Regular cardiac myocyte (primary cell): ENCODE data around the gene NBPF11. TPM values are rescaled to one million over a fixed set of nuclear protein-coding genes. Genes with fewer than 3 reads are reported as not detected.

Experiments used
- total RNA-seq: library from RNA; depleted of rRNA; stranded (reverse); fragments of >200 nt; gene quantifications from 2 replicates; pipeline ENCODE4 v1.2.3, GENCODE V29; 2014

Gene NBPF11, protein sequence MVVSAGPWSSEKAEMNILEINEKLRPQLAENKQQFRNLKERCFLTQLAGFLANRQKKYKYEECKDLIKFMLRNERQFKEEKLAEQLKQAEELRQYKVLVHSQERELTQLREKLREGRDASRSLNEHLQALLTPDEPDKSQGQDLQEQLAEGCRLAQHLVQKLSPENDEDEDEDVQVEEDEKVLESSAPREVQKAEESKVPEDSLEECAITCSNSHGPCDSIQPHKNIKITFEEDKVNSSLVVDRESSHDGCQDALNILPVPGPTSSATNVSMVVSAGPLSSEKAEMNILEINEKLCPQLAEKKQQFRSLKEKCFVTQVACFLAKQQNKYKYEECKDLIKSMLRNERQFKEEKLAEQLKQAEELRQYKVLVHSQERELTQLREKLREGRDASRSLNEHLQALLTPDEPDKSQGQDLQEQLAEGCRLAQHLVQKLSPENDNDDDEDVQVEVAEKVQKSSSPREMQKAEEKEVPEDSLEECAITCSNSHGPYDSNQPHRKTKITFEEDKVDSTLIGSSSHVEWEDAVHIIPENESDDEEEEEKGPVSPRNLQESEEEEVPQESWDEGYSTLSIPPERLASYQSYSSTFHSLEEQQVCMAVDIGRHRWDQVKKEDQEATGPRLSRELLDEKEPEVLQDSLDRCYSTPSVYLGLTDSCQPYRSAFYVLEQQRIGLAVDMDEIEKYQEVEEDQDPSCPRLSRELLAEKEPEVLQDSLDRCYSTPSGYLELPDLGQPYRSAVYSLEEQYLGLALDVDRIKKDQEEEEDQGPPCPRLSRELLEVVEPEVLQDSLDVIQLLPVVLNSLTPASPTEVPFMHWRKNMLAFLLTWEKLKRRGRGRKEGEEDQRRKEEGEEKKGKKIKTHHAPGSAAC
- total RNA-seq: 2.5 and 3.9 TPM in 2 replicates

GRCh38 chr1:148151911-148152656 lies at the start of gene NBPF11:
Gene NBPF11 (minus strand): TSS chr1:148152281. CDS start chr1:148127003, 25,278 bp downstream.

Other genes with a start within 250 kb of the NBPF11 start
- gene GJA8, start 249.5 kb downstream of the NBPF11 start, total RNA-seq: not detected in 2 replicates
- 18.8 and 20.9 TPM in 2 replicates for gene GPR89B, start 223.9 kb downstream of the NBPF11 start, total RNA-seq